ENCODE measurements around the gene NEK10. TPM values are rescaled to one million over a fixed set of nuclear protein-coding genes. Genes with fewer than 3 reads are reported as not detected.
"Not testable (repeated sequence)": the region's sequence is repeated elsewhere in the genome, so short reads cannot be mapped to it uniquely, and the experiment has no call there.

NEK10 gene, protein sequence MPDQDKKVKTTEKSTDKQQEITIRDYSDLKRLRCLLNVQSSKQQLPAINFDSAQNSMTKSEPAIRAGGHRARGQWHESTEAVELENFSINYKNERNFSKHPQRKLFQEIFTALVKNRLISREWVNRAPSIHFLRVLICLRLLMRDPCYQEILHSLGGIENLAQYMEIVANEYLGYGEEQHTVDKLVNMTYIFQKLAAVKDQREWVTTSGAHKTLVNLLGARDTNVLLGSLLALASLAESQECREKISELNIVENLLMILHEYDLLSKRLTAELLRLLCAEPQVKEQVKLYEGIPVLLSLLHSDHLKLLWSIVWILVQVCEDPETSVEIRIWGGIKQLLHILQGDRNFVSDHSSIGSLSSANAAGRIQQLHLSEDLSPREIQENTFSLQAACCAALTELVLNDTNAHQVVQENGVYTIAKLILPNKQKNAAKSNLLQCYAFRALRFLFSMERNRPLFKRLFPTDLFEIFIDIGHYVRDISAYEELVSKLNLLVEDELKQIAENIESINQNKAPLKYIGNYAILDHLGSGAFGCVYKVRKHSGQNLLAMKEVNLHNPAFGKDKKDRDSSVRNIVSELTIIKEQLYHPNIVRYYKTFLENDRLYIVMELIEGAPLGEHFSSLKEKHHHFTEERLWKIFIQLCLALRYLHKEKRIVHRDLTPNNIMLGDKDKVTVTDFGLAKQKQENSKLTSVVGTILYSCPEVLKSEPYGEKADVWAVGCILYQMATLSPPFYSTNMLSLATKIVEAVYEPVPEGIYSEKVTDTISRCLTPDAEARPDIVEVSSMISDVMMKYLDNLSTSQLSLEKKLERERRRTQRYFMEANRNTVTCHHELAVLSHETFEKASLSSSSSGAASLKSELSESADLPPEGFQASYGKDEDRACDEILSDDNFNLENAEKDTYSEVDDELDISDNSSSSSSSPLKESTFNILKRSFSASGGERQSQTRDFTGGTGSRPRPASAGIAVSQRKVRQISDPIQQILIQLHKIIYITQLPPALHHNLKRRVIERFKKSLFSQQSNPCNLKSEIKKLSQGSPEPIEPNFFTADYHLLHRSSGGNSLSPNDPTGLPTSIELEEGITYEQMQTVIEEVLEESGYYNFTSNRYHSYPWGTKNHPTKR
- 1.2 and 15.5 TPM in 2 replicates for total RNA-seq

GRCh38 chr3:27368831-27369607, at the start of gene NEK10:
Gene NEK10 (minus strand): TSS chr3:27369383. CDS start chr3:27352882, 16,501 bp downstream.
- DNase-seq (ENCODE audit: low read depth) = peak; percentile 84

GRCh38 chr3:27415202-27415601, 46.0 kb upstream of the NEK10 start:
- DNase-seq (ENCODE audit: low read depth) = no peak

DNA sequence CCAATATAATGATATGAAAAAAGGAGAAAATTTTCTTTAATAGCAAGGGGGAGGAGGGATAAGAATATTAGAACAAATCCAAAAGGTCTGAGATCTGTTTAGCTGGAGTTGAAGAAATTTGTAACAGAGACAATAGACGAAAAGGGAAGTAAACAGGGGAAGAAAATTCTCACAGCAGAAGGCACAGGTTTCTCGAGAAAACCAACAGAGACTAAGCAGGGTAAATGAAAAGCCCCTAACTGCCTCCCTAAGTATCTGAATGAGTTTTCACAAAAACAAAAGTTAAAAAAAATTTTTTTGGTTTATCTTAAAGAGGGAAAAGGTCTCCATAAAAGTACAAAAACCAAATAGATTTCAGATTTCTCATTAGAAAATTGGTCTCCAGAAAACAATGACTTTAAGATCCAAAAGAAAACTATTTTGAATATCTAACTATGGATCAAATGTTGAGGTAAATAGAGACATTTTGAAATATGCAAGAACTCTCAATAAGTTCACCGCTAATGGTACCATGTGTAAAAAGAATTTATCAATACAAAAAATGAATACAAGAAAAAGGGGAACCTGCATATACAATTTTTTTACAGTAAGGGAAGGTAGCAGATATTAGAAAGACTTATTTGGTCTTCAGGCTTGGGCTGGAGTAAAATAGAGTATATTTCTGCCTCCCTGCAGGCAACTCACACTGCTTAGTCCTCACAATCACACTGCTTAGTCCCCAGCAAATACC, 23.9 kb upstream of the NEK10 start:
- DNase-seq (ENCODE audit: low read depth) = no peak

DNA sequence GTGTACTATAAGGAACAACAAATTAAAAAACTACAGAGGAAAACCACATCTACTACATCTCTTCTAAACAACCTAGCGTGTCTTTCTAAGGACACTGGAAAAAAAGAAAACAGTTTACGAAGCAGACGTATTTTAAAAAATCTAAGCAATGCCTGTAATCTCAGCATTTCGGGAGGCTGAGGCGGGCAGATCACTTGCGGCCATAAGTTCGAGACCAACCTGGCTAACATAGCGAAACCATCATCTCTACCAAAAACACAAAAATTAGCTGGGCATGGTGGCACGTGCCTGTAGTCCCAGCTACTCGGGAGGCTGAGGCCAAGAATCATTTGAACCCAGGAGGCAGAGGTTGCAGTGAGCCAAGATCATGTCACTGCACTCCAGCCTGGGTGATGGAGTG, 23.2 kb upstream of the NEK10 start:
- DNase-seq (ENCODE audit: low read depth) = not testable (repeated sequence)

- no peak for DNase-seq (ENCODE audit: low read depth)
Measured at GRCh38 chr3:27391796-27392195, 22.6 kb upstream of the NEK10 start.

DNA sequence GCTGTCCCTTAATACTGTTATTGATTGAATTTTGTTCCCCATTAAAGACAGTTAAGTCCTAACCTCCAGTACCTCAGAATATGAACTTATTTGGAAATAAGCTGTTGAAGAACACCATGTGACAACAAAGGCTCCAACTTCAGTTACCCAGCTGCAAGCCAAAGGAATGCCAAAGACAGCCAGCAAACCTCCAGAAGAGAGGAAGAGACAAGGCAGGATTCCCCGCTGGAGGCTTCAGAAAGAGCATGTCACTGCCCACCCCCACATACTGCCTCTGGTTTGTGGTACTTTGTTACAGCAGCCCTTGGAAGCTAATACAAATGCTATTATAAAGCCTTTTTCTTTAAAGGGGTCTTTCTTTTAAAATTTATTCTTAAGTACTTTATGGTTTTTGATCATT, 18.4 kb upstream of the NEK10 start:
- no peak for DNase-seq (ENCODE audit: low read depth)

GRCh38 chr3:27385504-27385903, 16.3 kb upstream of the NEK10 start:
- DNase-seq (ENCODE audit: low read depth) = no peak

GRCh38 chr3:27384191-27384590, 15.0 kb upstream of the NEK10 start:
- no peak for DNase-seq (ENCODE audit: low read depth)

- DNase-seq (ENCODE audit: low read depth) = no peak
Measured at GRCh38 chr3:27380433-27381357, 11.5 kb upstream of the NEK10 start.

- peak; percentile 13 for DNase-seq (ENCODE audit: low read depth)
Measured at GRCh38 chr3:27378331-27378730, 9.1 kb upstream of the NEK10 start.

DNA sequence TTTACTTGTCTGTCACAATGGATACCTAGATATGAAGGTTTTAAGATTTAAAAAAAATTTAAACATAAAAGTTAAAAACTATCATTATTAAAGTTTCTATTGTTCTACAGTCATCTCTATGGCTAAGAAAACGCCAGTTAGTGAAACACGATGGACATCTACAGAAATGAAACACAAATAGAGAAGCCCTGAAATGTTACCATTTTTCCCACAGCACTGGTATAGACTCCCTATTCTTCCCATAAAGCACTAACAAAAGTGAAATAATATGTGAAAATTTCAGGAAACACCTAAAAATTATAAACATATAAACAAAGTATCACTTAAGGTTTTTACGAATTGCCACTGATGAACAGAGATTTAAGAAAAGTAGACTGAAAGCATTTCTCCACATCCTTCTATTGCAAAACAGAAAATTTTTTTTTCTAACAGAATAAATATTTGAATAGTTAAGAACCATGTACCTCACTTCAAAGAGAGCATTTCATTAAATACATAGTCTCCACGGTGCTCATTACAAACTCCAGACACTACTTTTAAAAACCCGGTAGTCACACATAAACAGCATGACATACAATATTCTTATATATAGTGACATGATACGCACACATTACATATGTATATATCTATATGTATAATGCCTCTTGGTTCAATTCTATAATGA, 7.1 kb upstream of the NEK10 start:
- DNase-seq (ENCODE audit: low read depth) = no peak

DNA sequence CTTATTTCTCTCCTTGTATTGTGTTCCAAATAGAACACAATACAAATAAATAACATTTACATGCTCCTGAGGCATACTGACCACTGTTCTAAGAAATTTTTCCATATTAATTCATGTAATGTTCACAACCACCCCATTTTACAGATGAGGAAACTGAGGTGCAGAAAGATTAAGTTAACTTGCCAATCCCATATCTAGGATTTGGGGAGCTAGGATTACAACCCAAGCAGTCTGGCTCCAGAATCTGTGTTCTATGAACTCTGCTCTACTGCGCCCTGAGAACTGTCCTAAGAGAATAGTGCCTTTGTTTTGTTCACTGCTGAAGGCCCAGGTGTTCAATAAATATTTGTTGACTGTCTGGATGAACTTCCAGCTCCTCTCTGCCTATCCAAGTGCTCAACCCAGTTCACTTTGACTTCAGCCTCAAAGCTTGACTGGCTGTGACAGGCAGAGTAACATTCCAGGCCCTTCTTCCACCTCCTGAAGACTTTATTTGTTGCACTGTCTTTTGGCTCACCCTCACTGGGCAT, 3.1 kb downstream of the NEK10 start:
- no peak for DNase-seq (ENCODE audit: low read depth)

DNA sequence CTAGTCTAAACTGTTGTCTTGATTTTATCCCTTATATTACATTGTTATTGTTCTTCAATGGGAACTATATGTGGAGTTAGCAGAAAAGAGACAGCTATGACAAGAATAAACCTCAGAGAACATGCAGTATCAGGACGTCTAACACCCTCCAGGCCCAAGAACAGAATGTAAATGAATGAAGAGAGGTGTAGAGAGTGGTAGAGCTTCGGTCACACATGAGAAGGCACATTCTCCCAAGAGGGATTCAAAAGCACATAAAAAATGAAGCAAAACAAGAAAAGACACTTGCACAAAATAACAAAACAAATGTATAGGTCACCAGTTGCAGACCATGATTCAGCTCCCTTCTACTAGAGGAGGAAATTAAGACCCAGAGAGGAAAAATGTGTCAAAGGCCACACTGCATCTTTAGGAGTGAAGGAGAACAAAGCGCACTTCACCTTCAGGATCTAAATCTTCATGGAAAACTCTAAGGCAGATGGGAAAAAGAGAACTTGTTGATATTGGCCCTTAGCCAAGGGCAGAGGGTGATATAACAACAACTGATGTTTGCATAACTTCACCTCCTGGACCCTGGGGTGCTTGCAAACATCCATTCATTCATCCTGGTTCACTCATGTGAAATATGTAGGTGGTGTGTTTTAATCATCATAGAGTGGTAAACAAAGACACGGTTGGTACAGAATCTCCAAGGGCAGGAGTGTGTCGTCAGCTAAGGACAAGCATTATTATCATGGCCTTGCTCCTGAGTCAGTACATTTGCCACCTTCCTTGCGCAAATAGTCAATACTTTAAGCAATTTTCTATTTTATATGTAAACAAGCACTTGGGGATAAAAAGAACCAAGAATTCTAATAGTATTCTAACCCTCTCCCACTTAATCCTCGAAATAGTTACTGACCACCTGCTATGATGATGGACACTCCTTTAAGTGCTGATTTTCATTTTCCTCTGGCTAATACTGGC, 8.8 kb downstream of the NEK10 start:
- peak; percentile 92 for DNase-seq (ENCODE audit: low read depth)

- no peak for DNase-seq (ENCODE audit: low read depth)
Measured at GRCh38 chr3:27358372-27358771, 10.8 kb downstream of the NEK10 start.

- DNase-seq (ENCODE audit: low read depth) = peak; percentile 59
Measured at GRCh38 chr3:27357665-27358258, 11.4 kb downstream of the NEK10 start.

DNA sequence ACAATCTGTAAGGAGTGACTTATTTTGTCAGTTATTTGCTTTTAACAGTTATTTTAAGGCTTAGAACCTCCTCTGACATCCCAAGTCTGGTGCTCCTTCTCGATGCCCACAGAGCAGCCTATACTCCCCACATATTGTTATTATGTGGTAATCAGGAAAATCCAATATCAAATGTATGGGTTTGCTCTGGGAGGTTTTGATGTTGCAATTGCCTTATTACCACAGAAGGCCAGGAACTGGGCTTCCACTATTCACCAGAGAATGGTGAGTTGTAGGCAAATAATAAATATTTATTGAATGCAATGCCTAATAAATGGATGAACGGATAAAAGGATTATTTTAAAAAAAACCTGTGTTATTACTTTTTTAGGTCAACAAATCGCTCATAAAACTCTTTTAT, 12.2 kb downstream of the NEK10 start:
- DNase-seq (ENCODE audit: low read depth) = no peak

- no peak for DNase-seq (ENCODE audit: low read depth)
Measured at GRCh38 chr3:27354588-27355203, 14.5 kb downstream of the NEK10 start.
